ENCODE data around the gene MAFB. TPM values are rescaled to one million over a fixed set of nuclear protein-coding genes. Genes with fewer than 3 reads are reported as not detected.

Gene MAFB
- total RNA-seq, 2 experiments from 2014 or later: not detected

- H3K79me2 ChIP-seq (ENCODE audit: insufficient read depth, low read depth, low read length): no peaks in the 10 kb centered on the region
- no peak for DNase-seq (ENCODE audit: low spot score)
- H3K4me2 ChIP-seq (ENCODE audit: low read length): peak overlapping the region; percentile 79; the same call in 1 of the 2 replicates
- H3K36me3 ChIP-seq (ENCODE audit: insufficient read depth, low read length): no peaks in the 10 kb centered on the region
- TF ChIP-seq EZH2phosphoT487 (IDR thresholded peaks at IDR 0.05; ENCODE audit: borderline replicate concordance, low read depth, low read length): no peak
- no peak for TF ChIP-seq CTCF (conservative IDR thresholded peaks at IDR 0.05; ENCODE audit: low read length)
- H3K9me3 ChIP-seq (ENCODE audit: low read length): no peaks in the 10 kb centered on the region
- CTCF ChIA-PET (ENCODE audit: unreplicated experiment): no interaction called here
- H3K4me3 ChIP-seq (ENCODE audit: low read depth, low read length, poor library complexity, severe bottlenecking): no peak overlapping the region
- H3K9me2 ChIP-seq (ENCODE audit: insufficient read depth, low read length): no peaks in the 10 kb centered on the region
- H4K20me1 ChIP-seq (ENCODE audit: insufficient read depth, low read length): no peaks in the 10 kb centered on the region
- intact Hi-C loops (cut with micrococcal nuclease; ENCODE audit: unreplicated experiment): no loop called here
- peaks cover 8% of the 10 kb centered on the region for H3K4me1 ChIP-seq (ENCODE audit: insufficient read depth, low read length, poor library complexity, severe bottlenecking)
- POLR2A ChIA-PET: no interaction called here
- H3K27ac ChIP-seq (ENCODE audit: low read depth, low read length, poor library complexity, severe bottlenecking): no peak overlapping the region
- H2AFZ ChIP-seq (ENCODE audit: low read length): no peak overlapping the region
- BruUV-seq (replicated peaks): no TSS peak
Observed at GRCh38 chr20:40688129-40689099, 622 bp downstream of the MAFB start.

GRCh38 chr20:40687384-40688128 lies 1.5 kb downstream of the MAFB start:
- no peaks in the 10 kb centered on the region for H4K20me1 ChIP-seq (ENCODE audit: insufficient read depth, low read length)
- H3K4me1 ChIP-seq (ENCODE audit: insufficient read depth, low read length, poor library complexity, severe bottlenecking): peaks cover 8% of the 10 kb centered on the region
- H3K9me2 ChIP-seq (ENCODE audit: insufficient read depth, low read length): no peaks in the 10 kb centered on the region
- H3K4me3 ChIP-seq (ENCODE audit: low read depth, low read length, poor library complexity, severe bottlenecking): no peak overlapping the region
- no peaks in the 10 kb centered on the region for H3K36me3 ChIP-seq (ENCODE audit: insufficient read depth, low read length)
- TF ChIP-seq CTCF (conservative IDR thresholded peaks at IDR 0.05; ENCODE audit: low read length) (no peak), EZH2phosphoT487 (IDR thresholded peaks at IDR 0.05; ENCODE audit: borderline replicate concordance, low read depth, low read length) (no peak)
- no peak overlapping the region for H3K27ac ChIP-seq (ENCODE audit: low read depth, low read length, poor library complexity, severe bottlenecking)
- H3K4me2 ChIP-seq (ENCODE audit: low read length): no peak overlapping the region
- CTCF ChIA-PET (ENCODE audit: unreplicated experiment): no interaction called here
- DNase-seq (ENCODE audit: low spot score): no peak
- no peaks in the 10 kb centered on the region for H3K79me2 ChIP-seq (ENCODE audit: insufficient read depth, low read depth, low read length)
- H3K9me3 ChIP-seq (ENCODE audit: low read length): no peaks in the 10 kb centered on the region
- no TSS peak for BruUV-seq (replicated peaks)
- intact Hi-C loops (cut with micrococcal nuclease; ENCODE audit: unreplicated experiment): no loop called here
- POLR2A ChIA-PET: no interaction called here
- H2AFZ ChIP-seq (ENCODE audit: low read length): no peak overlapping the region
